GM12878 (cell line): ENCODE data around the gene PDXDC1. TPM values are rescaled to one million over a fixed set of nuclear protein-coding genes. Genes with fewer than 3 reads are reported as not detected.
A peak's percentile ranks its signal among the peaks of the same experiment; 100 is the strongest.
"Not testable (repeated sequence)": the region's sequence is repeated elsewhere in the genome, so short reads cannot be mapped to it uniquely, and the experiment has no call there.

Experiments
- ATAC-seq: fragments of 200-7000 bp; cut with Tn5 transposase; 3 replicates; pipeline ENCODE4 v1.9.1; 2020; ENCODE audit warnings: mild to moderate bottlenecking, moderate library complexity
- BruUV-seq: library from RNA; stranded (reverse); fragments of 400-500 nt; replicated peaks from 2 replicates; lab custom pipeline; 2021; lab: Mats Ljungman, UMichigan
- CTCF ChIA-PET: fragments of 300-600 bp; sonication (Branson Sonifier 250); formaldehyde crosslinking; extraction: SDS; loops from one replicate; lab custom pipeline; 2021; ENCODE audit warnings: inconsistent platforms; lab: Yijun Ruan, JAX
- POLR2A ChIA-PET: fragments of 350-600 bp; formaldehyde crosslinking; extraction: SDS; loops from one replicate; lab custom pipeline; 2021; ENCODE audit warnings: inconsistent platforms; lab: Charles Lee
- RAD21 ChIA-PET: fragments of 300-600 bp; sonication (Branson Sonifier 250); formaldehyde crosslinking; loops from one replicate; lab custom pipeline; 2023; ENCODE audit warnings: antibody characterized with exemption; ENCODE audit not compliant: unreplicated experiment; lab: Charles Lee
- SMC1A ChIA-PET: fragments of 300-600 bp; sonication (Branson Sonifier 250); formaldehyde crosslinking; loops from one replicate; lab custom pipeline; 2023; ENCODE audit not compliant: unreplicated experiment, uncharacterized antibody; lab: Charles Lee
- DNase-seq: peaks from one replicate; pipeline ENCODE4 v3.0.0-alpha.2; 2011; ENCODE audit warnings: low read depth, low spot score
- FAIRE-seq: peaks from 3 replicates; lab custom pipeline; 2011; peaks lifted over from hg19 to GRCh38; lab: Jason Lieb, UNC
- H2AFZ ChIP-seq: 2 replicates; pipeline ENCODE4 v1.6.0; 2011; ENCODE audit warnings: low read depth, low read length, control low read depth; ENCODE audit not compliant: control insufficient read depth
- H3K27ac ChIP-seq: 2 replicates; pipeline ENCODE4 v1.5.1; 2011; ENCODE audit warnings: control low read depth; ENCODE audit not compliant: control insufficient read depth, insufficient read depth
- H3K27me3 ChIP-seq, 2 experiments: replicated peaks in 1 of 2; 2 replicates each; pipeline versions ENCODE4 v1.6.0 to v1.6.1; 2011; ENCODE audit warnings: low read length in 1 of 2; ENCODE audit not compliant: control insufficient read depth in 2 of 2, insufficient read depth in 2 of 2
- H3K36me3 ChIP-seq, 2 experiments: 2 replicates each; pipeline ENCODE4 v1.5.1; 2011; ENCODE audit warnings: low read length in 1 of 2; ENCODE audit not compliant: control insufficient read depth in 2 of 2, insufficient read depth in 2 of 2
- H3K4me1 ChIP-seq: 2 replicates; pipeline ENCODE4 v1.6.1; 2011; ENCODE audit warnings: mild to moderate bottlenecking, low read length, moderate library complexity, mixed read lengths; ENCODE audit not compliant: control insufficient read depth, insufficient read depth
- H3K4me2 ChIP-seq: 2 replicates; pipeline ENCODE4 v1.6.0; 2011; ENCODE audit warnings: control low read depth; ENCODE audit not compliant: control insufficient read depth, insufficient read depth
- H3K4me3 ChIP-seq: fragments of 200-600 bp; sonication (generic); 2 replicates; pipeline ENCODE4 v1.5.1; 2016
- H3K79me2 ChIP-seq: 2 replicates; pipeline ENCODE4 v1.6.0; 2011; ENCODE audit warnings: low read length; ENCODE audit not compliant: control insufficient read depth, insufficient read depth
- H3K9ac ChIP-seq: 2 replicates; pipeline ENCODE4 v1.8.0; 2011; ENCODE audit warnings: low read length, control low read depth, mixed read lengths; ENCODE audit not compliant: control insufficient read depth, insufficient read depth
- H3K9me3 ChIP-seq: replicated peaks from 3 replicates; pipeline ENCODE4 v1.5.1; 2011; ENCODE audit warnings: mild to moderate bottlenecking, low read length; ENCODE audit not compliant: control insufficient read depth, insufficient read depth
- H4K20me1 ChIP-seq: 2 replicates; pipeline ENCODE4 v1.6.0; 2011; ENCODE audit not compliant: control insufficient read depth, insufficient read depth
- WGBS: methylation state at CpG from one replicate; pipeline ENCODE4 v1.1.6; 2016; ENCODE audit warnings: low lambda C conversion rate; ENCODE audit not compliant: insufficient replicate concordance, insufficient coverage; ENCODE audit errors: missing lambda C conversion rate; 5-methylcytosine and 5-hydroxymethylcytosine counted together
- in situ Hi-C: fragments of 300-500 bp; cut with MboI; formaldehyde crosslinking; loops from 9 replicates; pipeline ENCODE4 v1.14.3; 2018; ENCODE audit warnings: mixed read lengths
- intact Hi-C: fragments of 100-400 bp; cut with micrococcal nuclease; formaldehyde crosslinking; loops from one replicate; pipeline ENCODE4 v1.14.2; 2022; ENCODE audit not compliant: unreplicated experiment
- polyA plus RNA-seq, 11 experiments: library from polyadenylated mRNA; depleted of rRNA in 4 of 11; unstranded in 6 of 11; stranded (reverse) in 5 of 11; fragments of >200 nt; fragmentation: Nextera tagmentation in 4 of 11; fragmentation: Illumina TruSeq in 1 of 11; extraction: Ambion mirVana in 4 of 11; extraction: Trizol in 1 of 11; gene quantifications; 1 replicate in 1 of 11; 2 replicates in 10 of 11; pipeline versions ENCODE4 v1.2.1 to v1.2.3, GENCODE V29; 2011 to 2016; ENCODE audit warnings: inconsistent platforms in 2 of 11, missing spikeins in 2 of 11, low read depth in 1 of 11
- total RNA-seq, 4 experiments: library from RNA; depleted of rRNA in 3 of 4; stranded (reverse); fragments of >200 nt in 3 of 4; fragmentation: Illumina TruSeq in 1 of 4; extraction: Trizol in 1 of 4; gene quantifications; 2 replicates each; pipeline versions ENCODE4 v1.2.1 to v1.2.3, GENCODE V29; 2013 to 2021

Gene PDXDC1
- total and polyA plus RNA-seq, 10 of the 15 experiments (the other 5 are each of a cell fraction or from before 2014, with no cell fraction given): 6.1 to 78.2 (median 53.8) TPM

- H3K4me2 ChIP-seq, H3K27ac ChIP-seq, in situ Hi-C loops, H4K20me1 ChIP-seq, H2AFZ ChIP-seq, POLR2A ChIA-PET, H3K9me3 ChIP-seq, H3K9ac ChIP-seq, H3K27me3 ChIP-seq, H3K36me3 ChIP-seq, DNase-seq, H3K79me2 ChIP-seq, SMC1A ChIA-PET, FAIRE-seq, H3K4me1 ChIP-seq, intact Hi-C loops, ATAC-seq, CTCF ChIA-PET, H3K4me3 ChIP-seq, BruUV-seq, RAD21 ChIA-PET: not testable (repeated sequence)
- 99% methylated on average over 12 of the region's 12 CpGs for WGBS
Measured at GRCh38 chr16:15149260-15149659, 174.4 kb downstream of the PDXDC1 start.

DNA sequence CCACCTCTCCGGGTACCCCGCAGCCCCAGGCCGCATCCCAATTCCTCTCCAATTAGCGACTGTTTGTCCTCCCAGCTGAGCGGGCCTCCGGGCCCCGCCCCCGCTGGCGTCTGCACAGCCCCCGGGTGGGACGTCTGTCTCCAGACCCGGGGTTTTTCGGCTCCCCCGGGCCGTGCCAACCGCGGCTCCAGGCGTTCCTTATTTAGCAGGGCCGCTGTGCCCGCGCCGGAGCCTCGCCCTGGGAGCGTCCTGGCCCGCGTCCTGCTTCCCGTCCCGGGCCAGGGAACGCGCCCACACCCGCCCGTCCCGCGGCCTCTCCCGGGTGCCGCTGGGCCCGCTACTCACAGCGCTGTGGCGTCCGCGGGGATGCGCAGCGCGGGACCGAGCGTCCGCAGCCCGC lies 179.2 kb downstream of the PDXDC1 start:
- Histone ChIP-seq H3K4me3 (peak overlapping the region; percentile 61), H3K9ac (peak overlapping the region; percentile 44; the same call in 1 of the 2 replicates)
- POLR2A ChIA-PET, SMC1A ChIA-PET, CTCF ChIA-PET, H3K79me2 ChIP-seq, H3K4me1 ChIP-seq, H2AFZ ChIP-seq, H3K27me3 ChIP-seq, in situ Hi-C loops, H3K36me3 ChIP-seq, ATAC-seq, FAIRE-seq, intact Hi-C loops, H3K9me3 ChIP-seq, BruUV-seq, RAD21 ChIA-PET, H4K20me1 ChIP-seq, DNase-seq, H3K27ac ChIP-seq, H3K4me2 ChIP-seq: not testable (repeated sequence)
- WGBS: 2% methylated on average over 17 of the region's 48 CpGs
